Urothelium cell line (cell line): Measurements from ENCODE around the gene INAFM2.

Experiments used
- DNase-seq: peaks from one replicate; pipeline ENCODE4 v3.0.0; 2011; ENCODE audit warnings: low spot score, mixed read lengths
- FAIRE-seq: peaks from 2 replicates; lab custom pipeline; 2011; peaks lifted over from hg19 to GRCh38; lab: Jason Lieb, UNC

The INAFM2 gene

GRCh38 chr15:40358471-40359353 lies 35.2 kb downstream of the INAFM2 start:
- FAIRE-seq (no peak), DNase-seq (peak; percentile 62)

GRCh38 chr15:40360015-40360414 lies 36.5 kb downstream of the INAFM2 start:
- DNase-seq (no peak), FAIRE-seq (no peak)

- no peak for DNase-seq
- no peak for FAIRE-seq
Measured at GRCh38 chr15:40361640-40362039, 38.1 kb downstream of the INAFM2 start.

- no peak for FAIRE-seq
Measured at GRCh38 chr15:40363611-40364010, 40.1 kb downstream of the INAFM2 start.

GRCh38 chr15:40364251-40364650 lies 40.8 kb downstream of the INAFM2 start:
- no peak for DNase-seq
- no peak for FAIRE-seq

More at GRCh38 chr15:40363611-40364010, 40.1 kb downstream of the INAFM2 start:
- DNase-seq = no peak

GRCh38 chr15:40365016-40365415 lies 41.5 kb downstream of the INAFM2 start:
- FAIRE-seq (no peak), DNase-seq (no peak)

GRCh38 chr15:40365624-40366456 lies 42.3 kb downstream of the INAFM2 start:
- DNase-seq (no peak), FAIRE-seq (no peak)

- DNase-seq (no peak), FAIRE-seq (no peak)
Measured at GRCh38 chr15:40366457-40367370, 43.2 kb downstream of the INAFM2 start.

- FAIRE-seq = no peak
Measured at GRCh38 chr15:40367371-40367685, 43.8 kb downstream of the INAFM2 start.

GRCh38 chr15:40367686-40368611 lies 44.5 kb downstream of the INAFM2 start:
- FAIRE-seq = no peak
- no peak for DNase-seq

More at GRCh38 chr15:40367371-40367685, 43.8 kb downstream of the INAFM2 start:
- DNase-seq = no peak

GRCh38 chr15:40368719-40369473 lies 45.4 kb downstream of the INAFM2 start:
- DNase-seq (no peak), FAIRE-seq (no peak)

- DNase-seq (no peak), FAIRE-seq (no peak)
Measured at GRCh38 chr15:40369474-40369869, 46.0 kb downstream of the INAFM2 start.

- FAIRE-seq = no peak
- DNase-seq = no peak
Measured at GRCh38 chr15:40369971-40370370, 46.5 kb downstream of the INAFM2 start.

- no peak for FAIRE-seq
Measured at GRCh38 chr15:40372981-40373380, 49.5 kb downstream of the INAFM2 start.

More at GRCh38 chr15:40372981-40373380, 49.5 kb downstream of the INAFM2 start:
- no peak for DNase-seq
